Neural crest cell (in vitro differentiated cells): Measurements from ENCODE around the gene ZBTB20. TPM values are rescaled to one million over a fixed set of nuclear protein-coding genes. Genes with fewer than 3 reads are reported as not detected.
"Not testable (repeated sequence)": the region's sequence is repeated elsewhere in the genome, so short reads cannot be mapped to it uniquely, and the experiment has no call there.

Experiments
- DNase-seq: peaks from one replicate; pipeline ENCODE4 v3.0.0; 2021; ENCODE audit warnings: low read depth, mixed read lengths, low spot score
- H3K27ac Mint-ChIP-seq: one replicate; pipeline ENCODE4 v1.8.0; 2021; ENCODE audit warnings: mild to moderate bottlenecking, mixed read lengths; ENCODE audit not compliant: unreplicated experiment
- H3K27me3 Mint-ChIP-seq: 2 replicates; pipeline ENCODE4 v1.8.0; 2021; ENCODE audit warnings: low read depth, mild to moderate bottlenecking, mixed read lengths
- H3K36me3 Mint-ChIP-seq: 2 replicates; pipeline ENCODE4 v1.8.0; 2021; ENCODE audit warnings: low read depth, mild to moderate bottlenecking, mixed read lengths
- H3K4me1 Mint-ChIP-seq: 2 replicates; pipeline ENCODE4 v1.8.0; 2021; ENCODE audit warnings: mixed read lengths
- H3K4me3 Mint-ChIP-seq: one replicate; pipeline ENCODE4 v1.8.0; 2021; ENCODE audit warnings: mild to moderate bottlenecking, mixed read lengths
- H3K9me3 Mint-ChIP-seq: 2 replicates; pipeline ENCODE4 v1.8.0; 2021; ENCODE audit warnings: mixed read lengths
- long read RNA-seq: library from polyadenylated mRNA; unstranded; transcript quantifications from one replicate; pipeline ENCODE4 v2.0.0, GENCODE V29; 2020
- total RNA-seq: library from RNA; stranded (reverse); gene quantifications from 2 replicates; pipeline ENCODE4 v1.2.1, GENCODE V29; 2021
- TF ChIP-seq, protein P1 (sequence below): fragments of 200-600 bp; sonication (generic); conservative IDR thresholded peaks from 2 replicates; pipeline ENCODE4 v1.5.0; 2021; ENCODE audit warnings: antibody characterized with exemption, mild to moderate bottlenecking

Gene ZBTB20
- total RNA-seq = 12.4 and 13.9 TPM in 2 replicates
- long read RNA-seq, partial matches to known transcripts = 4 of 10 reads
- long read RNA-seq, other reads (novel, unspliced or antisense) = 6 of 10 reads

DNA sequence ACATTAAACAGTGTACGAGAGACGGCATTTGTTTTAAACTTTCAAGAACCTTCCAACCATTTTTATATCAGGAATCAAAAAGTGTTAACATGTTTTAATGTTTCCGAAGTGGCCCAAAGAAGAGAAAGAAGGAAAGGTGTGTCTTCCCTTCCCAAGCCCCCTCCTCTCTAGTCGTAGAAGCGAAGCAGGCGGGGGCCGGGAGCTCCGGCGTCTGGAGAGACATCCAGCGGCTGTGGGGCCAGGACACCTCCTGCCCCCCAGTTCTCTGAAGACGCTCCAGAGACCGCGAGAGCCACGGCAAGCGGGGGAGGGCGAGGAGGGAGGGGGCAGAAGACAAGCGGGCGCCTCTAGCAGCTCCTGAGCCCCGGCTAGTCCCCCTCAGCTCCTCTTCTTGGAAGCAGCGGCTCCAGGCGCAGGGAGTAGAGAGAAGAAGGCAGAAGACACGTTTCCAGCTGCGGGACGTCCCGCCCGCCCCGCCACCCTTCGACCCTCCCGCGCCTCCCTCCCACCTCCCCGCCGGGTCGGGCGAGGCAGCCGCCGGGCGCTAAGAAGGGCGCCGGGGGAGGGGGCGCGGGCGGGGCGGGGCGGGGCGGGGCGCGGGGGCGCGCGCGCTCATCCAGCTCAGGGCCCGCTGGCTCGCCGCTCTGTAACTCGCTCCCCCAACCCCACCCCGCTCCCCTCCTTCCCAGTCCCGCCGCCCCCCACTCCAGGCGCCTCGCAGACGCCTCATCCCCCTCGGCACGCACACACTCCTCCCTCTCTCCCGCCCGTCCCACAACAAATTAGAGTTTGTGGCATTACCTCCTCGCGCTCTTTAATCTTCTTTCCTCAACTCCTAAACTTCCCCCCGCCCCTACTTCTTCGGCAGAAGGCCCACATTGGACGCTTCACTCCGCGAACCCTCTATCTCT is at the start of gene ZBTB20:
ZBTB20 (minus strand) TSS at position 871 of the 911 bp plus-strand sequence.
- Mint-ChIP-seq H3K27ac (peak within 1 kb of the TSS; percentile 98), H3K4me1 (peaks cover 12% of the 10 kb centered on the region), H3K27me3 (no peaks in the 10 kb centered on the region), H3K4me3 (peak within 1 kb of the TSS; percentile 99), H3K9me3 (no peaks in the 10 kb centered on the region), H3K36me3 (no peaks in the 10 kb centered on the region)
- TF ChIP-seq, protein P1, sequence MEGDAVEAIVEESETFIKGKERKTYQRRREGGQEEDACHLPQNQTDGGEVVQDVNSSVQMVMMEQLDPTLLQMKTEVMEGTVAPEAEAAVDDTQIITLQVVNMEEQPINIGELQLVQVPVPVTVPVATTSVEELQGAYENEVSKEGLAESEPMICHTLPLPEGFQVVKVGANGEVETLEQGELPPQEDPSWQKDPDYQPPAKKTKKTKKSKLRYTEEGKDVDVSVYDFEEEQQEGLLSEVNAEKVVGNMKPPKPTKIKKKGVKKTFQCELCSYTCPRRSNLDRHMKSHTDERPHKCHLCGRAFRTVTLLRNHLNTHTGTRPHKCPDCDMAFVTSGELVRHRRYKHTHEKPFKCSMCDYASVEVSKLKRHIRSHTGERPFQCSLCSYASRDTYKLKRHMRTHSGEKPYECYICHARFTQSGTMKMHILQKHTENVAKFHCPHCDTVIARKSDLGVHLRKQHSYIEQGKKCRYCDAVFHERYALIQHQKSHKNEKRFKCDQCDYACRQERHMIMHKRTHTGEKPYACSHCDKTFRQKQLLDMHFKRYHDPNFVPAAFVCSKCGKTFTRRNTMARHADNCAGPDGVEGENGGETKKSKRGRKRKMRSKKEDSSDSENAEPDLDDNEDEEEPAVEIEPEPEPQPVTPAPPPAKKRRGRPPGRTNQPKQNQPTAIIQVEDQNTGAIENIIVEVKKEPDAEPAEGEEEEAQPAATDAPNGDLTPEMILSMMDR = no peak
- peak; percentile 40 for DNase-seq

DNA sequence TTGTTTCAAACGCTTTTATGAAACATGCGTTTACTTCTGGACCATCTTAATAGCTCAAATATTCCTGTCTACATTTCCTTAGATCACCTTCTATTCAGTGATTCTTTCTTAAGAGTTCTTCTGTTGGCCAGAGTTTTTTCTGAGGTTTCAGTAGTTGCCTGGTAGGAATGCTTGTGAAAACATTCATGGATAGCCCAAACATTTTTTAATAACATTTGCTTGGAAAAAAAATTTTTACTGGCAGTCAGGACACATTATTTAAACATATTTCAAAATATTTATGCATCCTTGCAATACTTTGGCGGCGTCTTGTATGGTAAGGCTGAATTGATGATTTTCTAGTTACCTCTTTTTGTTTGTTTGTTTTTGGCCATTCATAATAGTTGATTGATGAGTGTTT is 47.4 kb upstream of the ZBTB20 start:
- no peak for DNase-seq
- Mint-ChIP-seq H3K27me3 (no peaks in the 10 kb centered on the region), H3K4me3 (no peak overlapping the region), H3K9me3 (peaks cover 11% of the 10 kb centered on the region), H3K4me1 (no peaks in the 10 kb centered on the region), H3K36me3 (peaks cover 13% of the 10 kb centered on the region), H3K27ac (no peak overlapping the region)
- TF ChIP-seq, protein P1 = no peak

DNA sequence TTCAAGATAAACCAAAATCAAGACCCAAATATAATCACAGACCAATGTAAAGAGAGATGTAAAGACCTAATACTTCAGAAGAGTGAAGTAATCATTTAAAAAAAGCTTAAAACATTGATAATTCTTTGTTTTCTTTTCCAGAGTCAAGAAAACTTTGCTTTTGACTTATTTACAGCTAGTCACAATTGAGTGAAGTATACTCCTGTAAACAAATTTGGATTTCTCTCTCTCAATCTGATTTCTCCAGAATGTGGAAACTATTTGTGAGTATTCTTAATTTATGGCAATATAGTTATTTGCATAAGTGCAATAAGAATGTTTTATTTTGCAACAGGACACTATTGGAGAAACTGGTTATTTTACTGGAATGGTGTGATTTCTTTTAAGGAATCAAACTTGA is 43.7 kb upstream of the ZBTB20 start:
- no peak overlapping the region for H3K27ac Mint-ChIP-seq
- no peak overlapping the region for H3K4me3 Mint-ChIP-seq
- TF ChIP-seq, protein P1 = no peak
- peaks cover 15% of the 10 kb centered on the region for H3K36me3 Mint-ChIP-seq
- peaks cover 9% of the 10 kb centered on the region for H3K9me3 Mint-ChIP-seq
- H3K4me1 Mint-ChIP-seq = peaks cover 5% of the 10 kb centered on the region
- no peak for DNase-seq
- no peaks in the 10 kb centered on the region for H3K27me3 Mint-ChIP-seq

DNA sequence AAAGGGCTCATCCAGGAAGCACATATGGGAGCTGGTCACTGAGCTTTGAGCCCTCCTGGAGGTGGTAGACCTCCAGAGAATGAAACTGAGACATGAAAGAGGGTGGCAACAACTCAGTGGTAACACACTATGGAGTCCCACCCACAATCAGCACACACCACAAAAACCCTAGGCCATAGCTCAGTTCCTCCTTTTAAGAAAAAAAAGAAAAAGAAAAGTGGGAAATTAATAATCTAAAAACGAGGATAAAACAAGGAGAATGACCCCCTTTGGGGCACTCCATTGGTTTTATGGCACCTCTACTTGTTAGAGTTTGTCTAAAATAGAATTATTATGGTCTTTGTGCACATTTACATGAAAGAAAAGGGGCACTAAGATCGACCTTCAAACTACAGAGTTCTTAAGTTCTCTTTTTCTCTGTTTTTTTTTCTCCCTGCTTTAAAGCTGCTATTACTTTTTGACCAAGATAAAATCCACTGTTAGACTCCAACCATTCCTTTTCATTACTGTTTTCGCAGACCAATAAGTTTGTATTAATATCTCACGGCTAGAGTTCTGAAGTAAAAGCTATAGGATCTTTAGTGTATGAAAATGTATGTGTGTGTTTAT is 40.2 kb upstream of the ZBTB20 start:
- no peak overlapping the region for H3K27ac Mint-ChIP-seq
- H3K9me3 Mint-ChIP-seq = peaks cover 10% of the 10 kb centered on the region
- peaks cover 5% of the 10 kb centered on the region for H3K4me1 Mint-ChIP-seq
- no peaks in the 10 kb centered on the region for H3K27me3 Mint-ChIP-seq
- peaks cover 9% of the 10 kb centered on the region for H3K36me3 Mint-ChIP-seq
- TF ChIP-seq, protein P1 = no peak
- H3K4me3 Mint-ChIP-seq = no peak overlapping the region
- no peak for DNase-seq

DNA sequence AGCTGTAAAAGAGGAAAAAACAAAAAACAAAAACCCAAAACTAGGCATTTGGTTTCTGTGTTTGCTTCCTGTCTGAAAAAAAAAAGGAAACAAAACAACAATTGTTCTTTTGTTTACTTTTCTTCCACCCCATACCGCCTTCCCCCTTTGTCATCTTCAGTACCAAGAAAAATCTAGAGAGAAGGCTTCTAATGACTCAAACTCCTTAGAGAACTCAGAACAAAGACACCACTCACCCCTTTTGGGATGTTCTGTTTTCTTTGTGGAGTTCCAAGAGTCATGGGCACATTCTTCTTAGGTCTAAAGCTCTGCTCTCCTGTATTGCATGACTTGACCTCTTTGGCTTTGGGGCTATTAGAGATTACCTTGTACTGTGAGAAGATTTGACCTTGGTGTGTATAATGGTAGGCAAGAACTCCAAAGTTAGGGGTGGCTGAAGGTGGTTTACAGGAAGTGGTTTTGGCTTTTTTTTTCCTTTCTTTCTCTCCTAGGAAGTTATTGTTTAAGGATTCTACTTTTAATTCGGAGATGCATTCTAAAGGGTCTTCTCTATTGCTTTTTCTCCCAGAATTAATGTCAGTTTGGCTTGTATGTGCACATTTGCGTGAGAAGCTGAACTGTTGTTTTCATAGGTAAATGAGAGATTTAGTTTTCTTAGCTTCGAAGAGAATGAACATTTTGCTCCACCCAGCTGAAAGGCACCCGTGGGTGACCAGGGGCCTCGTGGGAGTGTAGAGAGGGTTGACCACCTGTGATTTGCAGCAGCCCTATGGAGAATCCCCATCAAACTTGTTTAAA is 39.5 kb upstream of the ZBTB20 start:
- TF ChIP-seq, protein P1 = no peak
- H3K9me3 Mint-ChIP-seq = peaks cover 11% of the 10 kb centered on the region
- peaks cover 8% of the 10 kb centered on the region for H3K36me3 Mint-ChIP-seq
- DNase-seq = no peak
- peaks cover 5% of the 10 kb centered on the region for H3K4me1 Mint-ChIP-seq
- no peaks in the 10 kb centered on the region for H3K27me3 Mint-ChIP-seq
- no peak overlapping the region for H3K4me3 Mint-ChIP-seq
- no peak overlapping the region for H3K27ac Mint-ChIP-seq

DNA sequence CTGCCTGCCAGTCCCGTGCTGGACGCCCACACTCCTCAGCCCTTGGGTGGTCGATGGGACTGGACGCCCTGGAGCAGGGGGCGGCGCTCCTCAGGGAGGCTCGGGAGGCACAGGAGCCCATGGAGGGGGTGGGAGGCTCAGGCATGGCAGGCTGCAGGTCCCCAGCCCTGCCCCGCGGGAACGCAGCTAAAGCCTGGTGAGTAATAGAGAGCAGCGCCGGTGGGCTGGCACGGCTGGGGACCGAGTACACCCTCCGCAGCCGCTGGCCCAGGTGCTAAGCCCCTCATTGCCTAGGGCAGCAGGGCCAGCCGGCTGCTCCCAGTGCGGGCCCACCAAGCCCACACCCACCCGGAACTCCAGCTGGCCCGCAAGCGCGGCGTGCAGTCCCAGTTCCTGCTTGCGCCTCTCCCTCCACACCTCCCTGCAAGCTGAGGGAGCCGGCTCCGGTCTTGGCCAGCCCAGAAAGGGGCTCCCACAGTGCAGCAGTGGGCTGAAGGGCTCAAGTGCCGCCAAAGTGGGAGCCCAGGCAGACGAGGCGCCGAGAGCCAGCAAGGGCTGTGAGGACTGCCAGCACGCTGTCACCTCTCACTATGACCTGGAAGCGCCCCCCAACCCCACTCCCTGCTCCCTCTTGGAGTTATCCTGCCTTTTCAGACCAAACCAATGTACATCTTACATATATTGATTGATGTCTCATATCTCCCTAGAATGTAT is 37.9 kb upstream of the ZBTB20 start:
- not testable (repeated sequence) for H3K36me3 Mint-ChIP-seq, H3K4me3 Mint-ChIP-seq, DNase-seq, H3K27ac Mint-ChIP-seq, H3K4me1 Mint-ChIP-seq, H3K27me3 Mint-ChIP-seq
- H3K9me3 Mint-ChIP-seq = peaks cover 13% of the 10 kb centered on the region

DNA sequence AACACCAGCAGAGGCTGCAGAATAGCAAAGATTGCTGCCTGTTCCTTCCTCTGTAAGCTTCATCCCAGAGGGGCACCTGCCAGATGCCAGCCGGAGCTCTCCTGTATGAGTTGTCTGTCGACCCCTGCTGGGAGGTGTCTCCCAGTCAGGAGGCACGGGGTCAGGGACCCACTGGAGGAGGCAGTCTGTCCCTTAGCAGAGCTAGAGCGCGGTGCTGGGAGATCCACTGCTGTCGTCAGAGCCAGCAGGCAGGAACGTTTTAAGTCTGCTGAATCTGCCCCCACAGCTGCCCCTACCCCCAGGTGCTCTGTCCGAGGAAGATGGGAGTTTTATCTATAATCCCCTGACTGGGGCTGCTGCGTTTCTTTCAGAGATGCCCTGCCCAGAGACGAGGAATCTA is 31.8 kb upstream of the ZBTB20 start:
- not testable (repeated sequence) for H3K4me1 Mint-ChIP-seq, DNase-seq, H3K4me3 Mint-ChIP-seq, H3K27me3 Mint-ChIP-seq, H3K36me3 Mint-ChIP-seq, H3K27ac Mint-ChIP-seq
- peaks cover 14% of the 10 kb centered on the region for H3K9me3 Mint-ChIP-seq
